ENCODE data around the gene SPRR1B.

GRCh38 chr1:152983743-152984142 lies 47.3 kb upstream of the SPRR1B start, which contains the start of gene SPRR1A:
- TF ChIP-seq CTCF (IDR thresholded peaks at IDR 0.05) (no peak), REST (IDR thresholded peaks at IDR 0.05; ENCODE audit: insufficient read depth in 1 of 2, low read depth in 2 of 2, low read length in 1 of 2) (no peak), POLR2AphosphoS5 (IDR thresholded peaks at IDR 0.05; ENCODE audit: low read depth, low read length) (no peak), SIN3A (IDR thresholded peaks at IDR 0.05; ENCODE audit: borderline replicate concordance, insufficient read depth, low read depth, low read length) (no peak), TCF7L2 (IDR thresholded peaks at IDR 0.05; ENCODE audit: low read depth, low read length) (no peak)
